AG04449 (cell line): ENCODE data around the gene RADIL.
"Not testable (repeated sequence)": the region's sequence is repeated elsewhere in the genome, so short reads cannot be mapped to it uniquely, and the experiment has no call there.

Experiments
- CTCF ChIA-PET: fragments of 350-600 bp; formaldehyde crosslinking; extraction: SDS; loops from one replicate; lab custom pipeline; 2021; ENCODE audit warnings: antibody characterized with exemption; lab: Yijun Ruan, JAX
- POLR2A ChIA-PET: fragments of 400-600, 350-600 bp; formaldehyde crosslinking; extraction: SDS; loops from one replicate; lab custom pipeline; 2020; ENCODE audit warnings: antibody characterized with exemption, inconsistent platforms; lab: Yijun Ruan, JAX
- DNase-seq: peaks from one replicate; pipeline ENCODE4 v3.0.0-alpha.2; 2010; ENCODE audit warnings: low read depth, low spot score
- H3K4me3 ChIP-seq: 2 replicates; pipeline ENCODE4 v1.5.1; 2011; ENCODE audit warnings: low read depth, mild to moderate bottlenecking, control low read depth, low read length
- CTCF ChIP-seq: IDR thresholded peaks from one replicate; pipeline ENCODE4 v1.5.1; 2011; ENCODE audit warnings: mild to moderate bottlenecking, moderate library complexity, low read length, control low read depth, inconsistent platforms; ENCODE audit not compliant: insufficient read depth; ENCODE audit errors: missing control alignments

RADIL gene

DNA sequence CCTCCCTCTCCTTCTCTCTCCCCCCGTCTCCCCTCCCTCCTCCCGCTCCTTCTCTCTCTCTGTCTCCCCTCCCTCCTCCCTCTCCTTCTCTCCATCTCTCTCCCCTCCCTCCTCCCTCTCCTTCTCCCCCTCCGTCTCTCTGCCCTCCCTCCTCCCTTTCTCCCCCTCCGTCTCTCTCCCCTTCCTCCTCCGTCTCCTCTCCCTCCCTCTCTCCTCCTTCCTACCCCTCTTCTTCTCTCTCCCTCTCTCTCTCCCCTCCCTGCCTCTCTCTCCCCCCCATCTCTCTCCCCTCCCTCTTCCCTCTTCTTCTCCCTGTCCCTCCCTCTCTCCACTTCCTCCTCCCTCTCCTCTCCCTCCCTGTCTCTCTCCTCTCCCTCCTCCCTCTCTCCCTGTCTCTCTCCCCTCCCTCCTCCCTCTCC lies 75.9 kb downstream of the RADIL start:
- H3K4me3 ChIP-seq, result no peak overlapping the region
- no peak for TF ChIP-seq CTCF
- DNase-seq, result no peak
- CTCF ChIA-PET, result interaction anchor here (0.9 to 1.8 kb wide), 2 partner anchors 8 to 10 kb away, joined by 5 read pairs; no protein-coding TSS in a partner anchor
- POLR2A ChIA-PET, result no interaction called here

- ChIA-PET CTCF (interaction anchor here (1.4 kb wide), 1 partner anchor 13 kb away, joined by 4 read pairs; no protein-coding TSS in a partner anchor), POLR2A (no interaction called here)
- no peak for TF ChIP-seq CTCF
- H3K4me3 ChIP-seq, result no peak overlapping the region
- no peak for DNase-seq
Measured at GRCh38 chr7:4806983-4807597, 76.4 kb downstream of the RADIL start.

GRCh38 chr7:4805984-4806300 lies 77.6 kb downstream of the RADIL start:
- POLR2A ChIA-PET, result interaction anchor here (0.7 kb wide), 1 partner anchor 11 kb away, joined by 3 read pairs; no protein-coding TSS in a partner anchor
- CTCF ChIA-PET, result interaction anchor here (1.1 to 1.4 kb wide), 2 partner anchors 9 to 12 kb away, joined by 3 to 4 read pairs; no protein-coding TSS in a partner anchor
- no peak for TF ChIP-seq CTCF
- DNase-seq, result no peak
- H3K4me3 ChIP-seq, result no peak overlapping the region

DNA sequence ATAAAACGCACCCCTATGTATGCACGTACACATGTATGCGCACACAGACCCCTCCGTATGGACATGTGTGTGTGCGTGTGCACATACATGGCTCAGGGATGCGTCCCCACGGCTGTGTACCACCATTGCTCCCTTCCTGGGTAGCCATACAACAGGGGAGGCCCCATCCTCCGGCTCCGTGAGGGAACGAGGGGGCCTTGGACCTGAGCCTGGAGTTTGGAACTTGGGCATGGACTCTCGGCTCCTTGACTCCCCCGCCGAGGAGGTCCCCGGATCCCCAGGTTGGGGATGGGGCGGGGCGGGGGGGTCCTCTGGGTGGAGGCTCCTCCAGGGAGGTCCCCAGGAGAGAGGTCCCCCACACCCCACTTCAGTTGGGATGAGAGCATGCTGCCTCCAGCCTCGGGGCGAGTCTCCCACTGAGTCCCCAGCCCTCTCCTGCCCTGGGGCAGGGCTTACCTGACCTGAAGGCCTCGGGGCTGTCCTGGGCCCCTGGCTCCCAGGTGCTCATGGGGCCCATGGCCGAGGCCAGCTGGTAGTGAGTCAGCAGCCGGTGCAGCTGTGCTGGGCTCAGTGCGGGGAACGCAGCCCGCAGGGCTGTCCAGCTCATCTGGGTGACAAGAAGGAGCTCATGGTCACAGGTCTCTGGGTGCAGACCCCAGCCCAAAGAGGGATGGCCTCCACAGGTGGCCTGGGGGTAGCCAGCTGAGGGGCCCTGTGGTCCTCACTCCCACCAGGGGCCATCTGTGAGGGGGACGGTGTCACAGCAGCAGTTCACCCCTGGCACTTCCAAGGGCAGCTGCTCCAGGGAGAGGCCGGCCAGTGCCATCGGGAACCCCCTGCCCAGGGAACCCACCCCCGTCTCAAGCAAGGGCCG lies 78.2 kb downstream of the RADIL start:
- no peak for DNase-seq
- no peak overlapping the region for H3K4me3 ChIP-seq
- ChIA-PET POLR2A (interaction anchor here (0.7 kb wide), 1 partner anchor 11 kb away, joined by 3 read pairs; no protein-coding TSS in a partner anchor), CTCF (interaction anchor here (1.1 to 1.6 kb wide), 3 partner anchors 9 to 282 kb away, joined by 3 to 5 read pairs (median 4); no protein-coding TSS in a partner anchor)
- TF ChIP-seq CTCF, result no peak

- no peak overlapping the region for H3K4me3 ChIP-seq
- no peak for TF ChIP-seq CTCF
- POLR2A ChIA-PET, result no interaction called here
- no peak for DNase-seq
- CTCF ChIA-PET, result interaction anchor here (1.6 kb wide), 1 partner anchor 284 kb away, joined by 5 read pairs; no protein-coding TSS in a partner anchor
Measured at GRCh38 chr7:4803397-4804241, 79.9 kb downstream of the RADIL start.

- CTCF ChIA-PET, result interaction anchor here (6.5 kb wide), 1 partner anchor 283 kb away, joined by 81 read pairs; no protein-coding TSS in a partner anchor
- DNase-seq, POLR2A ChIA-PET, H3K4me3 ChIP-seq: not testable (repeated sequence)
Measured at GRCh38 chr7:4802577-4802976, 80.9 kb downstream of the RADIL start.
